ENCODE data around the gene IQCB1.

IQCB1 gene

GRCh38 chr3:121730940-121731687, 103.7 kb downstream of the IQCB1 start:
- Histone ChIP-seq H3K4me3 (ENCODE audit: insufficient read depth, low read depth, low read length) (no peak overlapping the region), H3K36me3 (ENCODE audit: control insufficient read depth, insufficient read depth, low read length) (peaks cover 9% of the 10 kb centered on the region), H3K4me1 (ENCODE audit: control insufficient read depth, insufficient read depth, low read length) (no peaks in the 10 kb centered on the region), H3K27ac (ENCODE audit: insufficient read depth, low read depth, low read length, poor library complexity, severe bottlenecking) (peak overlapping the region; percentile 45), H3K9me3 (ENCODE audit: control insufficient read depth, low read length) (no peaks in the 10 kb centered on the region), H3K27me3 (ENCODE audit: control insufficient read depth, insufficient read depth, low read length, poor library complexity, severe bottlenecking) (no peaks in the 10 kb centered on the region)
- 86 to 91% methylated on average over 7 of the region's 8 CpGs for WGBS, 2 experiments

GRCh38 chr3:121724130-121724529, 110.7 kb downstream of the IQCB1 start:
- Histone ChIP-seq H3K4me3 (ENCODE audit: insufficient read depth, low read depth, low read length) (no peak overlapping the region), H3K4me1 (ENCODE audit: control insufficient read depth, insufficient read depth, low read length) (no peaks in the 10 kb centered on the region), H3K36me3 (ENCODE audit: control insufficient read depth, insufficient read depth, low read length) (peaks cover 40% of the 10 kb centered on the region), H3K27ac (ENCODE audit: insufficient read depth, low read depth, low read length, poor library complexity, severe bottlenecking) (no peak overlapping the region), H3K9me3 (ENCODE audit: control insufficient read depth, low read length) (no peaks in the 10 kb centered on the region), H3K27me3 (ENCODE audit: control insufficient read depth, insufficient read depth, low read length, poor library complexity, severe bottlenecking) (no peaks in the 10 kb centered on the region)
- 94 to 96% methylated on average over 1 of the region's 1 CpG for WGBS, 2 experiments

GRCh38 chr3:121723485-121723884, 111.4 kb downstream of the IQCB1 start:
- Histone ChIP-seq H3K4me1 (ENCODE audit: control insufficient read depth, insufficient read depth, low read length) (no peaks in the 10 kb centered on the region), H3K9me3 (ENCODE audit: control insufficient read depth, low read length) (no peaks in the 10 kb centered on the region), H3K4me3 (ENCODE audit: insufficient read depth, low read depth, low read length) (no peak overlapping the region), H3K36me3 (ENCODE audit: control insufficient read depth, insufficient read depth, low read length) (peaks cover 37% of the 10 kb centered on the region), H3K27me3 (ENCODE audit: control insufficient read depth, insufficient read depth, low read length, poor library complexity, severe bottlenecking) (no peaks in the 10 kb centered on the region), H3K27ac (ENCODE audit: insufficient read depth, low read depth, low read length, poor library complexity, severe bottlenecking) (no peak overlapping the region)
- 89% methylated on average over 1 of the region's 1 CpG; no CpG with 5 or more reads in 1 of the 2 experiments for WGBS, 2 experiments

GRCh38 chr3:121722411-121722810, 112.4 kb downstream of the IQCB1 start:
- no peaks in the 10 kb centered on the region for H3K4me1 ChIP-seq (ENCODE audit: control insufficient read depth, insufficient read depth, low read length)
- H3K4me3 ChIP-seq (ENCODE audit: insufficient read depth, low read depth, low read length): no peak overlapping the region
- no peaks in the 10 kb centered on the region for H3K27me3 ChIP-seq (ENCODE audit: control insufficient read depth, insufficient read depth, low read length, poor library complexity, severe bottlenecking)
- no peaks in the 10 kb centered on the region for H3K9me3 ChIP-seq (ENCODE audit: control insufficient read depth, low read length)
- H3K36me3 ChIP-seq (ENCODE audit: control insufficient read depth, insufficient read depth, low read length): peaks cover 42% of the 10 kb centered on the region
- 100% methylated on average over 1 of the region's 1 CpG; no CpG with 5 or more reads in 1 of the 2 experiments for WGBS, 2 experiments
- no peak overlapping the region for H3K27ac ChIP-seq (ENCODE audit: insufficient read depth, low read depth, low read length, poor library complexity, severe bottlenecking)

GRCh38 chr3:121720163-121720562, 114.7 kb downstream of the IQCB1 start:
- Histone ChIP-seq H3K36me3 (ENCODE audit: control insufficient read depth, insufficient read depth, low read length) (peaks cover 47% of the 10 kb centered on the region), H3K4me1 (ENCODE audit: control insufficient read depth, insufficient read depth, low read length) (no peaks in the 10 kb centered on the region), H3K9me3 (ENCODE audit: control insufficient read depth, low read length) (no peaks in the 10 kb centered on the region), H3K27me3 (ENCODE audit: control insufficient read depth, insufficient read depth, low read length, poor library complexity, severe bottlenecking) (no peaks in the 10 kb centered on the region), H3K4me3 (ENCODE audit: insufficient read depth, low read depth, low read length) (no peak overlapping the region), H3K27ac (ENCODE audit: insufficient read depth, low read depth, low read length, poor library complexity, severe bottlenecking) (no peak overlapping the region)

Measured in ectodermal cell (in vitro differentiated cells).